Left lung (tissue), 10 donors: ENCODE data around the gene FGF12. TPM values are rescaled to one million over a fixed set of nuclear protein-coding genes. Genes with fewer than 3 reads are reported as not detected.
A peak's percentile ranks its signal among the peaks of the same experiment; 100 is the strongest.

Source experiments
- ATAC-seq: fragments of 200-7000 bp; cut with Tn5 transposase; one replicate; pipeline ENCODE4 v1.9.1; 2020; ENCODE audit warnings: moderate library complexity
- DNase-seq, 4 donors: peaks; one replicate each; pipeline ENCODE4 v3.0.0-alpha.2; 2013 to 2020
- H3K27ac ChIP-seq, 2 donors: fragments of 200-600 bp; sonication (generic) in 1 of 2; one replicate each; pipeline versions ENCODE4 v1.5.0 to v1.8.0; 2020 to 2021
- H3K27me3 ChIP-seq, 2 donors: fragments of 200-600 bp; sonication (generic) in 1 of 2; one replicate each; pipeline versions ENCODE4 v1.5.0 to v1.8.0; 2020 to 2021
- H3K36me3 ChIP-seq, 2 donors: fragments of 200-600 bp; sonication (generic) in 1 of 2; one replicate each; pipeline versions ENCODE4 v1.5.0 to v1.8.0; 2020 to 2021
- H3K4me1 ChIP-seq, 2 donors: fragments of 200-600 bp; one replicate each; pipeline ENCODE4 v1.8.0; 2021
- H3K4me3 ChIP-seq, 2 donors: fragments of 200-600 bp; sonication (generic) in 1 of 2; one replicate each; pipeline versions ENCODE4 v1.5.0 to v1.8.0; 2020 to 2021; ENCODE audit warnings: mild to moderate bottlenecking in 1 of 2
- H3K9me3 ChIP-seq, 2 donors: fragments of 200-600 bp; sonication (generic) in 1 of 2; one replicate each; pipeline versions ENCODE4 v1.5.0 to v1.8.0; 2020 to 2021
- CTCF ChIP-seq, 2 donors: fragments of 200-600 bp; sonication (generic) in 1 of 2; IDR thresholded peaks; one replicate each; pipeline versions ENCODE4 v1.5.0 to v1.8.0; 2021; ENCODE audit warnings: antibody characterized with exemption in 2 of 2
- intact Hi-C, 2 donors: fragments of 100-400 bp; cut with DNase I; formaldehyde crosslinking; loops; one replicate each; pipeline versions ENCODE4 v1.11.2 to v1.14.2; 2022
- polyA plus RNA-seq, 6 donors: library from polyadenylated mRNA; unstranded; fragments of 120-200 nt; gene quantifications; one replicate each; pipeline ENCODE4 v1.2.1, GENCODE V29; 2013; ENCODE audit not compliant: insufficient read length in 6 of 6
- total RNA-seq, 2 donors: library from RNA; stranded (reverse); fragmentation: NEBNext Ultra II Directional; extraction: Animal tissue kit (Norgen Biotek cat#: 25700); gene quantifications; one replicate each; pipeline ENCODE4 v1.2.1, GENCODE V29; 2021
- donor health status: DM: no; HTN: yes; CAD: no.
- donor health status: DM: no; HTN: no; CAD: no.

FGF12 gene
- total and polyA plus RNA-seq, 8 donors = 1.0 to 10.2 (median 4.7) TPM

- intact Hi-C loops = no loop called here
- H3K4me1 ChIP-seq = no peaks in the 10 kb centered on the region
- peaks cover 0 to 2% of the 10 kb centered on the region in 2 donors for H3K9me3 ChIP-seq
- no peak overlapping the region for H3K27ac ChIP-seq
- no peaks in the 10 kb centered on the region for H3K27me3 ChIP-seq
- TF ChIP-seq CTCF (IDR thresholded peaks at IDR 0.05) = no peak
- H3K36me3 ChIP-seq = no peaks in the 10 kb centered on the region
- H3K4me3 ChIP-seq = no peak overlapping the region
- ATAC-seq = no peak
- DNase-seq = no peak
These were observed 182.0 kb downstream of the FGF12 start for GRCh38 chr3:192545333-192545732.

GRCh38 chr3:192543163-192543562 is 184.2 kb downstream of the FGF12 start:
- Histone ChIP-seq H3K27me3 (no peaks in the 10 kb centered on the region), H3K9me3 (peaks cover 0 to 2% of the 10 kb centered on the region in 2 donors), H3K36me3 (no peaks in the 10 kb centered on the region), H3K4me3 (no peak overlapping the region), H3K27ac (no peak overlapping the region), H3K4me1 (no peaks in the 10 kb centered on the region)
- intact Hi-C loops = no loop called here
- ATAC-seq = no peak
- DNase-seq = no peak
- no peak for TF ChIP-seq CTCF (IDR thresholded peaks at IDR 0.05)

- intact Hi-C loops = no loop called here
- TF ChIP-seq CTCF (IDR thresholded peaks at IDR 0.05) = no peak
- Histone ChIP-seq H3K9me3 (no peaks in the 10 kb centered on the region), H3K4me3 (no peak overlapping the region), H3K27me3 (peaks cover 32 to 68% of the 10 kb centered on the region in 2 donors), H3K27ac (no peak overlapping the region), H3K4me1 (peaks cover 0 to 9% of the 10 kb centered on the region in 2 donors), H3K36me3 (no peaks in the 10 kb centered on the region)
- DNase-seq (no peak), ATAC-seq (no peak)
These were observed 210.5 kb downstream of the FGF12 start for GRCh38 chr3:192516820-192517219.

GRCh38 chr3:192515664-192516045 is 211.7 kb downstream of the FGF12 start:
- intact Hi-C loops = no loop called here
- ATAC-seq = no peak
- Histone ChIP-seq H3K4me1 (peaks cover 0 to 9% of the 10 kb centered on the region in 2 donors), H3K4me3 (no peak overlapping the region), H3K36me3 (no peaks in the 10 kb centered on the region), H3K9me3 (peaks cover 0 to 2% of the 10 kb centered on the region in 2 donors), H3K27me3 (peaks cover 32 to 68% of the 10 kb centered on the region in 2 donors), H3K27ac (no peak overlapping the region)
- no peak for TF ChIP-seq CTCF (IDR thresholded peaks at IDR 0.05)
- DNase-seq = no peak

GRCh38 chr3:192514754-192515663 is 212.3 kb downstream of the FGF12 start:
- ATAC-seq (peak; percentile 57), DNase-seq (peak in 2 of 4 donors; percentile 9 to 80)
- H3K27me3 ChIP-seq = peaks cover 32 to 68% of the 10 kb centered on the region in 2 donors
- peaks cover 0 to 9% of the 10 kb centered on the region in 2 donors for H3K4me1 ChIP-seq
- no peaks in the 10 kb centered on the region for H3K36me3 ChIP-seq
- H3K9me3 ChIP-seq = peaks cover 0 to 3% of the 10 kb centered on the region in 2 donors
- H3K4me3 ChIP-seq = peak overlapping the region; percentile 13 to 23
- no peak for TF ChIP-seq CTCF (IDR thresholded peaks at IDR 0.05)
- intact Hi-C loops = no loop called here
- no peak overlapping the region for H3K27ac ChIP-seq
